Sigmoid colon (tissue), 4 donors: ENCODE measurements around the gene ASPG.

Source experiments
- CTCF ChIP-seq, 4 experiments: fragments of 450-650 bp in 3 of 4; fragments of 200-600 bp in 1 of 4; IDR thresholded peaks; one replicate each; pipeline ENCODE4 v1.5.1; 2016 to 2019; ENCODE audit warnings: antibody characterized with exemption in 4 of 4, mild to moderate bottlenecking in 3 of 4, moderate library complexity in 2 of 4
- POLR2AphosphoS5 ChIP-seq, 4 donors: sonication (generic); formaldehyde crosslinking; IDR thresholded peaks; one replicate each; pipeline ENCODE4 v1.6.1; 2017; ENCODE audit warnings: antibody characterized with exemption in 4 of 4

GRCh38 chr14:104123879-104124278, 38.4 kb downstream of the ASPG start:
- TF ChIP-seq CTCF (IDR thresholded peaks at IDR 0.05) (no peak), POLR2AphosphoS5 (IDR thresholded peaks at IDR 0.05) (no peak)
